ENCODE measurements around the gene UNC5CL. TPM values are rescaled to one million over a fixed set of nuclear protein-coding genes. Genes with fewer than 3 reads are reported as not detected.

UNC5CL gene
- total RNA-seq, 1 experiment from 2014 or later = 0.58 TPM

GRCh38 chr6:41079080-41079479 lies 40.1 kb upstream of the UNC5CL start:
- intact Hi-C loops (cut with micrococcal nuclease) = no loop called here
- no peaks in the 10 kb centered on the region for H3K27me3 ChIP-seq (ENCODE audit: low read length)
- no peak for DNase-seq
- H3F3A ChIP-seq (ENCODE audit: low read length, unreplicated experiment) = no peaks in the 10 kb centered on the region
- H3K79me2 ChIP-seq (ENCODE audit: low read length) = peaks cover 90% of the 10 kb centered on the region
- peaks cover 56% of the 10 kb centered on the region for H4K20me1 ChIP-seq (ENCODE audit: low read length)
- no peak overlapping the region for H3K9ac ChIP-seq (ENCODE audit: low read length)
- no peaks in the 10 kb centered on the region for H3K9me2 ChIP-seq (replicated peaks; ENCODE audit: low read length)
- ChIA-PET CTCF (no interaction called here), POLR2A (ENCODE audit: unreplicated experiment) (interaction anchor here (0.6 kb wide), 1 partner anchor 1145 kb away, joined by 5 read pairs; the partner anchor contains the start of gene MOCS1)
- H3K36me3 ChIP-seq (ENCODE audit: low read depth, low read length) = peaks cover 52% of the 10 kb centered on the region
- no peaks in the 10 kb centered on the region for H3K9me3 ChIP-seq (ENCODE audit: low read length)
- no peak for TF ChIP-seq EZH2phosphoT487 (IDR thresholded peaks at IDR 0.05; ENCODE audit: borderline replicate concordance, low read length)
- TF ChIP-seq, protein P1, sequence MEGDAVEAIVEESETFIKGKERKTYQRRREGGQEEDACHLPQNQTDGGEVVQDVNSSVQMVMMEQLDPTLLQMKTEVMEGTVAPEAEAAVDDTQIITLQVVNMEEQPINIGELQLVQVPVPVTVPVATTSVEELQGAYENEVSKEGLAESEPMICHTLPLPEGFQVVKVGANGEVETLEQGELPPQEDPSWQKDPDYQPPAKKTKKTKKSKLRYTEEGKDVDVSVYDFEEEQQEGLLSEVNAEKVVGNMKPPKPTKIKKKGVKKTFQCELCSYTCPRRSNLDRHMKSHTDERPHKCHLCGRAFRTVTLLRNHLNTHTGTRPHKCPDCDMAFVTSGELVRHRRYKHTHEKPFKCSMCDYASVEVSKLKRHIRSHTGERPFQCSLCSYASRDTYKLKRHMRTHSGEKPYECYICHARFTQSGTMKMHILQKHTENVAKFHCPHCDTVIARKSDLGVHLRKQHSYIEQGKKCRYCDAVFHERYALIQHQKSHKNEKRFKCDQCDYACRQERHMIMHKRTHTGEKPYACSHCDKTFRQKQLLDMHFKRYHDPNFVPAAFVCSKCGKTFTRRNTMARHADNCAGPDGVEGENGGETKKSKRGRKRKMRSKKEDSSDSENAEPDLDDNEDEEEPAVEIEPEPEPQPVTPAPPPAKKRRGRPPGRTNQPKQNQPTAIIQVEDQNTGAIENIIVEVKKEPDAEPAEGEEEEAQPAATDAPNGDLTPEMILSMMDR (conservative IDR thresholded peaks at IDR 0.05; ENCODE audit: low read depth, low read length) = no peak
- no peak overlapping the region for H3K4me2 ChIP-seq (ENCODE audit: low read length)
- H3K4me3 ChIP-seq (ENCODE audit: low read length) = no peak overlapping the region
- BruUV-seq (replicated peaks) = no TSS peak
- H3K4me1 ChIP-seq (ENCODE audit: insufficient read depth, low read length) = peaks cover 34% of the 10 kb centered on the region; the same call in 1 of the 2 replicates
- no peak overlapping the region for H3K27ac ChIP-seq (ENCODE audit: low read length)
- no peak overlapping the region for H2AFZ ChIP-seq (ENCODE audit: low read length)
- ATAC-seq = no peak

DNA sequence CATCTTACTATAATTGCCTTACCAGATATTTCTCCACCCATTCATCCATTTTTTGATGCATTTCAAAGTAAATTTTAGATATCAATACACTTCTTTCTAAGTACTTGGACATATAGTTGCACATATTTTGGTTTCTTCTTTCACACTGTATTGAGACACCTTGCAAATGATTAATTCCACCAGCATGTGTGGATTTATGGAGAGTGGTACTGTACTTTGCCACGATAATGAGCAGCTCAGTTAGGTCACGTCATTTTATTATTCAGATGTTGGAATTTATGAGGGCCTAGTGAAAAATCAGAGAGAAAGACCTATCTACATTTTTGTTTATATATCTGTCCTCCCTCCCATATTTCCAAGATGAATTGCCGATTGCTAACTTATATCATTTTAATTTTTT lies 39.1 kb upstream of the UNC5CL start:
- H3K4me1 ChIP-seq (ENCODE audit: insufficient read depth, low read length) = peaks cover 36% of the 10 kb centered on the region; the same call in 1 of the 2 replicates
- H3K4me2 ChIP-seq (ENCODE audit: low read length) = no peak overlapping the region
- no peak overlapping the region for H3K9ac ChIP-seq (ENCODE audit: low read length)
- H3K79me2 ChIP-seq (ENCODE audit: low read length) = peaks cover 97% of the 10 kb centered on the region
- intact Hi-C loops (cut with micrococcal nuclease) = no loop called here
- no peaks in the 10 kb centered on the region for H3K27me3 ChIP-seq (ENCODE audit: low read length)
- H2AFZ ChIP-seq (ENCODE audit: low read length) = no peak overlapping the region
- no peak overlapping the region for H3K27ac ChIP-seq (ENCODE audit: low read length)
- BruUV-seq (replicated peaks) = no TSS peak
- H3F3A ChIP-seq (ENCODE audit: low read length, unreplicated experiment) = no peaks in the 10 kb centered on the region
- ATAC-seq (no peak), DNase-seq (no peak)
- H3K9me3 ChIP-seq (ENCODE audit: low read length) = no peaks in the 10 kb centered on the region
- H3K9me2 ChIP-seq (replicated peaks; ENCODE audit: low read length) = no peaks in the 10 kb centered on the region
- peaks cover 52% of the 10 kb centered on the region for H4K20me1 ChIP-seq (ENCODE audit: low read length)
- no peak overlapping the region for H3K4me3 ChIP-seq (ENCODE audit: low read length)
- CTCF ChIA-PET = no interaction called here
- H3K36me3 ChIP-seq (ENCODE audit: low read depth, low read length) = peaks cover 42% of the 10 kb centered on the region; the same call in 1 of the 2 replicates
- TF ChIP-seq EZH2phosphoT487 (IDR thresholded peaks at IDR 0.05; ENCODE audit: borderline replicate concordance, low read length) (no peak), EZH2 (IDR thresholded peaks at IDR 0.05; ENCODE audit: low read length, unreplicated experiment) (no peak)
- TF ChIP-seq, protein P1 (conservative IDR thresholded peaks at IDR 0.05; ENCODE audit: low read depth, low read length) = no peak
- POLR2A ChIA-PET (ENCODE audit: unreplicated experiment) = interaction anchor here (0.6 kb wide), 1 partner anchor 242 kb away, joined by 4 read pairs; no protein-coding TSS in a partner anchor

DNA sequence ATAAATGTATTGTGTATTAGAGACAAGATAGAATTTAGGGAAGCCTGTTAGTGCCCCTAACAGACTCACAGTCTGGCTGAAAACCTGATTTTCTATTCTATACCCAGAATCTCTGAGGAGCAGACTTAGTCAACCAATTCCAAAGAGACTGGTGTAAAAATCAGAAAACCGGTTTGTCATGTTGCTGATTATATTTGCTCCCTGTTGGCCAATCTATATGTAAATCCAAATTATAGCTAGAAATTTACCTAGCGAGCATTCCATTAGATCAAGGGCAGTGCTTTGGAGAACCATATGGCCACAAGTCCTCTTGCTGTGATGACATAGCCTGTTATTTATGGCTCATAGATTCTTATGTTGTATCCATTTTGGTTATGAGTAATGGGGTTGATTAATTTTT lies 38.5 kb upstream of the UNC5CL start:
- Histone ChIP-seq H3K27me3 (ENCODE audit: low read length) (no peaks in the 10 kb centered on the region), H3K4me3 (ENCODE audit: low read length) (no peak overlapping the region), H4K20me1 (ENCODE audit: low read length) (peaks cover 49% of the 10 kb centered on the region), H3K9me2 (replicated peaks; ENCODE audit: low read length) (no peaks in the 10 kb centered on the region), H3K4me1 (ENCODE audit: insufficient read depth, low read length) (peaks cover 36% of the 10 kb centered on the region; the same call in 1 of the 2 replicates), H3K9ac (ENCODE audit: low read length) (no peak overlapping the region), H3K36me3 (ENCODE audit: low read depth, low read length) (peaks cover 36% of the 10 kb centered on the region; the same call in 1 of the 2 replicates), H3K4me2 (ENCODE audit: low read length) (no peak overlapping the region), H3F3A (ENCODE audit: low read length, unreplicated experiment) (no peaks in the 10 kb centered on the region), H3K79me2 (ENCODE audit: low read length) (peaks cover 92% of the 10 kb centered on the region), H2AFZ (ENCODE audit: low read length) (no peak overlapping the region), H3K27ac (ENCODE audit: low read length) (no peak overlapping the region), H3K9me3 (ENCODE audit: low read length) (no peaks in the 10 kb centered on the region)
- no peak for ATAC-seq
- CTCF ChIA-PET = no interaction called here
- no TSS peak for BruUV-seq (replicated peaks)
- intact Hi-C loops (cut with micrococcal nuclease) = no loop called here
- DNase-seq = no peak
- no peak for TF ChIP-seq EZH2 (IDR thresholded peaks at IDR 0.05; ENCODE audit: low read length, unreplicated experiment)
- TF ChIP-seq, protein P1 (conservative IDR thresholded peaks at IDR 0.05; ENCODE audit: low read depth, low read length) = no peak
- TF ChIP-seq EZH2phosphoT487 (IDR thresholded peaks at IDR 0.05; ENCODE audit: borderline replicate concordance, low read length) = no peak
- POLR2A ChIA-PET (ENCODE audit: unreplicated experiment) = interaction anchor here (0.6 kb wide), 1 partner anchor 242 kb away, joined by 4 read pairs; no protein-coding TSS in a partner anchor
